ENCODE data around the gene SGMS1. TPM values are rescaled to one million over a fixed set of nuclear protein-coding genes. Genes with fewer than 3 reads are reported as not detected.

The SGMS1 gene
- total RNA-seq, 2 donors from 2014 or later = 67.0 to 68.2 TPM

DNA sequence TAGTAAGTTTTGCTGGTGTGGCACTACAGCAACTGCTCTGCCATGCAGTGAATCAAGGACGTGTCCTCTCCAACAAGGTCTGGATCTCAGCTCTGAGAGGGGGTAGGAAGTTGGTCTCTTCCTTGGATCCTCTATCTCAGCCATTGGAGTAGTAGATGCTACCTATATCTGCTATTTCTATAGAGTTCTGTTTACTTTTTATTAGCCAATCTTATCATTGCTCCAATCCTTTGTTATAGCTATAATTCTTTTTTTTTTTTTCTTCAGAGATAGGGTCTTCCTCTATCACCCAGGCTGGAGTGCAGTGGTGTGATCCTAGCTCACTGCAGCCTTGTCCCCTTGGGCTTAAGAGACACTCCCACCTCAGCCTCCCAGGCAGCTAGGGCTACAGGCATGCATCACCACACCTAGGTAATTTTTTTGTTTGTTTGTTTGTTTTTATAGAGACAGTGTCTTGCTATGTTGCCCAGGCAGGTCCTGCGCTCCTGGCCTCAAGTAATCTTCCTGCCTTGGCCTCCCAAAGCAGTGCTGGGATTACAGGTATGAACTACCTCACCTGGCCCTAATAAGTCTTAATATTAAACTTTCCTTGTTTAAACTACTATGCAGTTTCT, 217.2 kb downstream of the SGMS1 start:
- Histone ChIP-seq H3K27ac (no peak overlapping the region), H3K36me3 (no peaks in the 10 kb centered on the region), H3K27me3 (replicated peaks; ENCODE audit: insufficient read depth) (no peaks in the 10 kb centered on the region), H3K9me3 (no peaks in the 10 kb centered on the region), H3K4me1 (replicated peaks) (no peaks in the 10 kb centered on the region), H3K4me3 (no peak overlapping the region)
- TF ChIP-seq CTCF (IDR thresholded peaks at IDR 0.05) (no peak), POLR2AphosphoS5 (IDR thresholded peaks at IDR 0.05) (no peak), POLR2A (IDR thresholded peaks at IDR 0.05) (no peak)
- DNase-seq (ENCODE audit: low spot score) = no peak
- 100% methylated on average over 2 of the region's 2 CpGs for WGBS
- intact Hi-C loops (cut with DNase I) = no loop called here

- Histone ChIP-seq H3K27ac (no peak overlapping the region), H3K4me1 (replicated peaks) (no peaks in the 10 kb centered on the region), H3K27me3 (replicated peaks; ENCODE audit: insufficient read depth) (no peaks in the 10 kb centered on the region), H3K36me3 (no peaks in the 10 kb centered on the region), H3K4me3 (no peak overlapping the region), H3K9me3 (no peaks in the 10 kb centered on the region)
- intact Hi-C loops (cut with DNase I) = no loop called here
- TF ChIP-seq POLR2A (IDR thresholded peaks at IDR 0.05) (no peak), CTCF (IDR thresholded peaks at IDR 0.05) (no peak), POLR2AphosphoS5 (IDR thresholded peaks at IDR 0.05) (no peak)
- DNase-seq (ENCODE audit: low spot score) = no peak
Observed at GRCh38 chr10:50405723-50406122, 218.0 kb downstream of the SGMS1 start.

DNA sequence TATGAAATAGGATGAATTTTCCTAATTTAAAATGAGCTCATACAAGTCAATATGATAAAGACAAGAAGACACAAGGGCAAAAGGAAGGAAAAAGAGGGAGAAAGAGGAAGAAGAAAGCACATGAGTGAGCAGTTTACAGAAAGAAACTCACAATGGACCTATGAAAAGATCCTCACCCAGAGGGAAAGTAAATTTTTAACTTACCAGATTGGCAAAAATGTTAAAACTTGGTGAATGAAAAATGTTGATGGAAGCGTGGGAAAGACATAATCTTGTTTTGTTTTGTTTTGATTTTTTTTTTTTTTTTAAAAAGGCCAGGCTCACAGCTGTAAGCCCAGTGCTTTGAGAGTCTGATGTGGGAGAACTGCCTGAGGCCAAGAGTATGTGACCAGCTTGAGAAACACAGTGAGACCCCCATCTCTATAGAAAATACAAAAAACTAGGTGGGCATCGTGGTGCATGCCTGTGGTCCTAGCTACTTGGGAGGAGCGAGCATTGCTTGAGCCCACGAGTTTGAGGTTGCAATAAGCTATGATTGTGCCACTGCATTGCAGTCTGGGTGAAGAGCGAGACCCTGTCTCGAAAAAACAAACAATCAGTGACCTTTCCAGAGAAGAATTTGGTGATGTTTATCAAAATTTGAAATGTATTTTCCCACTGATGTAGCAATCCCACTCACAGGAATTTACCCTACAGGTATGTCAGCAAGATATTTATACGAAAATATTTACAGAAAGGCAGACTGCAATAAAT, 219.6 kb downstream of the SGMS1 start:
- TF ChIP-seq POLR2AphosphoS5 (IDR thresholded peaks at IDR 0.05) (no peak), CTCF (IDR thresholded peaks at IDR 0.05) (no peak), POLR2A (IDR thresholded peaks at IDR 0.05) (no peak)
- 94% methylated on average over 7 of the region's 7 CpGs for WGBS
- no peaks in the 10 kb centered on the region for H3K27me3 ChIP-seq (replicated peaks; ENCODE audit: insufficient read depth)
- no peak overlapping the region for H3K4me3 ChIP-seq
- intact Hi-C loops (cut with DNase I) = no loop called here
- H3K4me1 ChIP-seq (replicated peaks) = no peaks in the 10 kb centered on the region
- DNase-seq (ENCODE audit: low spot score) = no peak
- H3K36me3 ChIP-seq = no peaks in the 10 kb centered on the region
- H3K9me3 ChIP-seq = no peaks in the 10 kb centered on the region
- H3K27ac ChIP-seq = no peak overlapping the region

- WGBS = 65% methylated on average over 6 of the region's 6 CpGs
- Histone ChIP-seq H3K4me1 (replicated peaks) (no peaks in the 10 kb centered on the region), H3K27ac (no peak overlapping the region), H3K4me3 (no peak overlapping the region), H3K9me3 (no peaks in the 10 kb centered on the region), H3K36me3 (no peaks in the 10 kb centered on the region), H3K27me3 (replicated peaks; ENCODE audit: insufficient read depth) (no peaks in the 10 kb centered on the region)
- DNase-seq (ENCODE audit: low spot score) = no peak
- intact Hi-C loops (cut with DNase I) = no loop called here
- TF ChIP-seq POLR2AphosphoS5 (IDR thresholded peaks at IDR 0.05) (no peak), CTCF (IDR thresholded peaks at IDR 0.05) (no peak), POLR2A (IDR thresholded peaks at IDR 0.05) (no peak)
Observed at GRCh38 chr10:50403074-50403473, 220.7 kb downstream of the SGMS1 start.

DNA sequence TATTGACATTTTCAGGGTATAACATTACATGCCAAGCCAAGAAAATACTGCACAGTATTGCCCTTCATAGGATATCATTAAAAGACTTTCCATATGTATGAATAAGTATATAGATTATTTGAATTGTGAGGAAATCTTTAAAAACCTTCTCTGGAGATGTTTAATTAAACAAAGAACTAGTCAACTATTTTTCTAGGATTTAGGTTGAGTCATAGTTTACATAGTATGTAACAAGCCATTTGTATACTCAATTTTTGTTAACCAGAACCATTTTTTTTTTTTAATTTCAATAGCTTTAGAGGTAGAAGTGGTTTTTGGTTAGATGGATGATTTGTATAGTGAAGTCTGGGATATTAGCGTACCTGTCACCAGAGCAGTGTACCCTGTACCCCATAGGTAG, 221.3 kb downstream of the SGMS1 start:
- H3K36me3 ChIP-seq = no peaks in the 10 kb centered on the region
- no peaks in the 10 kb centered on the region for H3K4me1 ChIP-seq (replicated peaks)
- DNase-seq (ENCODE audit: low spot score) = no peak
- H3K4me3 ChIP-seq = no peak overlapping the region
- intact Hi-C loops (cut with DNase I) = no loop called here
- H3K9me3 ChIP-seq = no peaks in the 10 kb centered on the region
- no peak for TF ChIP-seq CTCF (IDR thresholded peaks at IDR 0.05)
- TF ChIP-seq POLR2AphosphoS5 (IDR thresholded peaks at IDR 0.05) = no peak
- no peak for TF ChIP-seq POLR2A (IDR thresholded peaks at IDR 0.05)
- 83% methylated on average over 1 of the region's 1 CpG for WGBS
- no peaks in the 10 kb centered on the region for H3K27me3 ChIP-seq (replicated peaks; ENCODE audit: insufficient read depth)
- H3K27ac ChIP-seq = no peak overlapping the region

Data from prostate gland (tissue), 2 donors.